Endothelial cell of umbilical vein (primary cell): ENCODE results near the gene KCTD18. TPM values are rescaled to one million over a fixed set of nuclear protein-coding genes. Genes with fewer than 3 reads are reported as not detected.

ENCODE experiments used
- BruUV-seq: library from RNA; stranded (reverse); fragments of 400-500 nt; replicated peaks from 2 replicates; lab custom pipeline; 2021; lab: Mats Ljungman, UMichigan
- CTCF ChIA-PET: fragments of 300-600, 350-600 bp; sonication (Branson Sonifier 250); formaldehyde crosslinking; loops from one replicate; lab custom pipeline; 2021; ENCODE audit warnings: antibody characterized with exemption, inconsistent platforms; lab: Charles Lee
- POLR2A ChIA-PET: fragments of 300-600, 350-600 bp; sonication (Branson Sonifier 250); formaldehyde crosslinking; loops from one replicate; lab custom pipeline; 2021; ENCODE audit warnings: antibody characterized with exemption, inconsistent platforms; lab: Charles Lee
- DNase-seq: peaks from one replicate; pipeline ENCODE4 v3.0.0-alpha.2; 2011; ENCODE audit warnings: low read depth, low spot score
- FAIRE-seq: peaks from 2 replicates; lab custom pipeline; 2011; peaks lifted over from hg19 to GRCh38; lab: Jason Lieb, UNC
- H2AFZ ChIP-seq: 2 replicates; pipeline ENCODE4 v1.6.0; 2012; ENCODE audit warnings: low read depth, low read length, control low read depth, inconsistent platforms
- H3K27ac ChIP-seq: 2 replicates; pipeline ENCODE4 v1.5.1; 2011; ENCODE audit warnings: low read depth, mild to moderate bottlenecking, control low read depth, low read length, moderate library complexity; ENCODE audit not compliant: insufficient read depth
- H3K27me3 ChIP-seq, 2 experiments: 2 replicates each; pipeline versions ENCODE4 v1.6.0 to v1.6.1; 2011; ENCODE audit warnings: low read length in 2 of 2, mixed read lengths in 1 of 2; ENCODE audit not compliant: control insufficient read depth in 2 of 2, insufficient read depth in 2 of 2
- H3K36me3 ChIP-seq, 2 experiments: 2 replicates in 1 of 2; 3 replicates in 1 of 2; pipeline ENCODE4 v1.5.1; 2011; ENCODE audit warnings: low read length in 2 of 2, mild to moderate bottlenecking in 1 of 2, moderate library complexity in 1 of 2; ENCODE audit not compliant: control insufficient read depth in 2 of 2, insufficient read depth in 2 of 2; ENCODE audit errors: extremely low read depth in 1 of 2
- H3K4me1 ChIP-seq: 3 replicates; pipeline ENCODE4 v1.5.1; 2011; ENCODE audit warnings: mild to moderate bottlenecking, low read length; ENCODE audit not compliant: control insufficient read depth, insufficient read depth; ENCODE audit errors: extremely low read depth
- H3K4me2 ChIP-seq: 2 replicates; pipeline ENCODE4 v1.6.1; 2011; ENCODE audit warnings: low read length, control low read depth, mixed read lengths; ENCODE audit not compliant: insufficient read depth
- H3K4me3 ChIP-seq, 3 experiments: fragments of 200-600 bp in 1 of 3; sonication (generic), shearing (Covaris generic) in 1 of 3; replicated peaks in 1 of 3; 2 replicates each; pipeline ENCODE4 v1.5.1; 2011 to 2016; ENCODE audit warnings: control low read depth in 3 of 3, low read length in 3 of 3, mild to moderate bottlenecking in 2 of 3, inconsistent platforms in 1 of 3, low read depth in 1 of 3, moderate library complexity in 1 of 3; ENCODE audit not compliant: insufficient read depth in 1 of 3
- H3K79me2 ChIP-seq: 2 replicates; pipeline ENCODE4 v1.6.0; 2012; ENCODE audit warnings: low read length, inconsistent platforms; ENCODE audit not compliant: control insufficient read depth, insufficient read depth
- H3K9ac ChIP-seq: replicated peaks from 2 replicates; pipeline ENCODE3; 2011; ENCODE audit warnings: low read length, control low read depth; ENCODE audit not compliant: insufficient read depth; ENCODE audit errors: extremely low read depth
- H3K9me1 ChIP-seq: replicated peaks from 3 replicates; pipeline ENCODE4 v1.6.0; 2011; ENCODE audit warnings: mild to moderate bottlenecking, low read length; ENCODE audit not compliant: control insufficient read depth, insufficient read depth; ENCODE audit errors: extremely low read depth
- H3K9me3 ChIP-seq: replicated peaks from 2 replicates; pipeline ENCODE4 v1.5.1; 2012; ENCODE audit warnings: low read length, inconsistent platforms; ENCODE audit not compliant: control insufficient read depth, insufficient read depth
- H4K20me1 ChIP-seq: replicated peaks from 2 replicates; pipeline ENCODE3; 2011; ENCODE audit warnings: mild to moderate bottlenecking, low read length; ENCODE audit not compliant: control insufficient read depth, insufficient read depth; ENCODE audit errors: extremely low read depth
- CTCF ChIP-seq, 2 donors: IDR thresholded peaks; 1 replicate in 1 of 2; 2 replicates in 1 of 2; pipeline ENCODE4 v1.5.1; 2011; ENCODE audit warnings: low read length in 2 of 2, mild to moderate bottlenecking in 2 of 2, moderate library complexity in 2 of 2, control low read depth in 1 of 2, inconsistent platforms in 1 of 2, low read depth in 1 of 2; ENCODE audit not compliant: insufficient read depth in 1 of 2; ENCODE audit errors: extremely low read depth in 1 of 2
- EZH2 ChIP-seq: IDR thresholded peaks from 2 replicates; pipeline ENCODE4 v1.6.1; 2012; ENCODE audit warnings: borderline replicate concordance, low read depth, mild to moderate bottlenecking, moderate library complexity, low read length, inconsistent platforms; ENCODE audit not compliant: severe bottlenecking
- FOS ChIP-seq: IDR thresholded peaks from 2 replicates; pipeline ENCODE4 v1.6.1; 2011; ENCODE audit warnings: mild to moderate bottlenecking, low read length, moderate library complexity, borderline replicate concordance; ENCODE audit not compliant: insufficient read depth
- GATA2 ChIP-seq: IDR thresholded peaks from 2 replicates; pipeline ENCODE4 v1.7.0; 2011; ENCODE audit warnings: low read depth, mild to moderate bottlenecking, moderate library complexity, mixed read lengths, low read length; ENCODE audit not compliant: insufficient read length, insufficient read depth
- JUN ChIP-seq: IDR thresholded peaks from 2 replicates; pipeline ENCODE4 v1.6.1; 2011; ENCODE audit warnings: borderline replicate concordance, low read depth; ENCODE audit not compliant: insufficient read length, insufficient read depth
- MAX ChIP-seq: IDR thresholded peaks from 2 replicates; pipeline ENCODE4 v1.6.1; 2011; ENCODE audit not compliant: insufficient read depth, insufficient read length
- MYC ChIP-seq: IDR thresholded peaks from one replicate; pipeline ENCODE4 v1.6.1; 2011; ENCODE audit warnings: mild to moderate bottlenecking, low read depth, low read length
- POLR2A ChIP-seq: IDR thresholded peaks from 2 replicates; pipeline ENCODE4 v1.6.1; 2012; ENCODE audit warnings: low read depth, mild to moderate bottlenecking, control low read depth, low read length
- POLR2AphosphoS5 ChIP-seq: IDR thresholded peaks from 2 replicates; pipeline ENCODE4 v1.6.1; 2012; ENCODE audit warnings: low read depth, mild to moderate bottlenecking, control low read depth, low read length, moderate library complexity; ENCODE audit not compliant: insufficient read depth
- dilution Hi-C: fragments of 300-500 bp; cut with MboI; formaldehyde crosslinking; loops from one replicate; pipeline ENCODE4 v1.15.0; 2019; ENCODE audit warnings: low sequenced_read_pairs; ENCODE audit not compliant: extremely low pct_ligation_motif_present
- intact Hi-C: fragments of 100-400 bp; cut with micrococcal nuclease; formaldehyde crosslinking; loops from one replicate; pipeline ENCODE4 v1.10.0; 2022
- polyA plus RNA-seq, 4 experiments: library from polyadenylated mRNA; depleted of rRNA in 3 of 4; stranded (reverse) in 3 of 4; unstranded in 1 of 4; fragments of >200 nt; gene quantifications; 2 replicates each; pipeline versions ENCODE4 v1.2.1 to v1.2.3, GENCODE V29; 2011 to 2012; ENCODE audit warnings: missing spikeins in 1 of 4
- total RNA-seq: library from RNA; stranded (reverse); gene quantifications from 2 replicates; pipeline ENCODE4 v1.2.3, GENCODE V29; 2021

KCTD18 gene
- total and polyA plus RNA-seq, 2 donors (not counting 3 experiments of a cell fraction or from before 2014, with no cell fraction given): 2.6 to 6.6 TPM

- Histone ChIP-seq H3K9me3 (no peaks in the 10 kb centered on the region), H4K20me1 (no peaks in the 10 kb centered on the region), H3K4me3 (no peak overlapping the region), H3K27ac (no peak overlapping the region), H3K36me3 (peaks cover 2% of the 10 kb centered on the region in 2 experiments), H3K9me1 (no peaks in the 10 kb centered on the region), H3K27me3 (no peaks in the 10 kb centered on the region), H3K79me2 (no peaks in the 10 kb centered on the region), H3K4me1 (no peaks in the 10 kb centered on the region), H2AFZ (no peak overlapping the region), H3K4me2 (no peak overlapping the region), H3K9ac (no peak overlapping the region)
- BruUV-seq: no TSS peak
- DNase-seq (no peak), FAIRE-seq (no peak)
- intact Hi-C loops (loop anchor here (10.0 kb wide), 1 partner anchor 253 kb away; no protein-coding TSS in a partner anchor), dilution Hi-C loops (no loop called here)
- no peak for TF ChIP-seq FOS
- no peak for TF ChIP-seq POLR2A
- no peak for TF ChIP-seq MYC
- TF ChIP-seq POLR2AphosphoS5: no peak
- no peak for TF ChIP-seq CTCF (IDR thresholded peaks at IDR 0.05; ENCODE audit: extremely low read depth in 1 of 2, insufficient read depth in 1 of 2, low read depth in 1 of 2, low read length in 2 of 2)
- no peak for TF ChIP-seq GATA2
- no peak for TF ChIP-seq MAX
- TF ChIP-seq JUN: no peak
- no peak for TF ChIP-seq EZH2
- ChIA-PET POLR2A (interaction anchor here (0.7 kb wide), 3 partner anchors 50 to 226 kb away, joined by 7 to 12 read pairs (median 9); no protein-coding TSS in a partner anchor), CTCF (interaction anchor here (0.7 to 6.5 kb wide), 25 partner anchors 10 to 513 kb away, joined by 3 to 149 read pairs (median 5); partner anchors contain the start of genes KCTD18 and SPATS2L)
These were observed 27.7 kb downstream of the KCTD18 start for GRCh38 chr2:200482194-200482593.
